Measurements from ENCODE around the gene DGKG. TPM values are rescaled to one million over a fixed set of nuclear protein-coding genes. Genes with fewer than 3 reads are reported as not detected.

The DGKG gene
- total and polyA plus RNA-seq, 2 of the 8 experiments (the other 6 are each of a cell fraction or from before 2014, with no cell fraction given): 0.30 to 0.48 TPM

GRCh38 chr3:186315581-186316354, 46.3 kb downstream of the DGKG start:
- Histone ChIP-seq H3K23ac (ENCODE audit: insufficient read length) (no peak overlapping the region), H3K23me2 (ENCODE audit: low read depth, low read length) (no peaks in the 10 kb centered on the region), H3K56ac (replicated peaks; ENCODE audit: insufficient read length, low read depth, low read length) (no peak overlapping the region), H3K27ac (ENCODE audit: low read depth, low read length) (no peak overlapping the region), H3K4me3 (ENCODE audit: extremely low read depth in 1 of 4, insufficient read depth in 2 of 4, low read depth in 3 of 4, low read length in 4 of 4) (no peak overlapping the region), H2BK12ac (ENCODE audit: low read depth, low read length) (no peak overlapping the region), H2BK15ac (ENCODE audit: low read length) (no peak overlapping the region), H2BK20ac (ENCODE audit: low read length) (no peak overlapping the region), H3K9me3 (ENCODE audit: insufficient read depth in 2 of 2, low read depth in 1 of 2, low read length in 1 of 2) (no peaks in the 10 kb centered on the region), H4K8ac (ENCODE audit: extremely low read depth, insufficient read depth, low read length) (no peak overlapping the region), H2AK5ac (ENCODE audit: low read depth, low read length) (no peak overlapping the region), H3K18ac (ENCODE audit: extremely low read depth, low read length) (no peak overlapping the region), H3K9ac (replicated peaks in 1 of 4; ENCODE audit: extremely low read depth in 1 of 4, low read depth in 3 of 4, low read length in 3 of 4) (no peak overlapping the region), H3K4ac (replicated peaks; ENCODE audit: insufficient read length, low read depth, low read length) (no peak overlapping the region), H2BK5ac (ENCODE audit: low read depth, low read length) (no peak overlapping the region), H4K20me1 (replicated peaks in 1 of 2; ENCODE audit: control insufficient read depth in 1 of 2, insufficient read depth in 2 of 2, low read length in 2 of 2) (no peaks in the 10 kb centered on the region), H2BK120ac (replicated peaks; ENCODE audit: low read depth, low read length) (no peak overlapping the region), H3K79me2 (ENCODE audit: control insufficient read depth in 1 of 2, insufficient read depth in 2 of 2, low read length in 2 of 2) (no peaks in the 10 kb centered on the region), H4K5ac (ENCODE audit: insufficient read length, low read depth, low read length) (no peak overlapping the region), H3K14ac (ENCODE audit: insufficient read length) (no peak overlapping the region), H3K4me2 (ENCODE audit: insufficient read depth in 1 of 2, low read depth in 2 of 2, low read length in 2 of 2) (no peak overlapping the region), H3K27me3 (replicated peaks in 1 of 4; ENCODE audit: control insufficient read depth in 3 of 4, extremely low read depth in 1 of 4, insufficient read depth in 3 of 4, low read length in 3 of 4) (no peaks in the 10 kb centered on the region), H2AFZ (ENCODE audit: low read length) (no peak overlapping the region), H3K79me1 (ENCODE audit: low read depth, low read length) (no peaks in the 10 kb centered on the region), H3K4me1 (replicated peaks in 1 of 4; ENCODE audit: control insufficient read depth in 3 of 4, insufficient read depth in 4 of 4, low read length in 3 of 4) (0 out of 7 replicates have a peak, but pooled peaks cover 0 to 3% (median 0%) of the 10 kb centered on the region in 4 experiments), H4K91ac (replicated peaks; ENCODE audit: insufficient read length, low read length) (no peak overlapping the region), H3K36me3 (ENCODE audit: control insufficient read depth in 2 of 4, insufficient read depth in 4 of 4, low read length in 3 of 4) (no peaks in the 10 kb centered on the region)
- 97% methylated on average over 5 of the region's 5 CpGs; no CpG with 5 or more reads in 1 of the 2 experiments for WGBS, 2 experiments (ENCODE audit: extremely low coverage in 1 of 2, insufficient coverage in 1 of 2, insufficient read length in 1 of 2, insufficient replicate concordance in 2 of 2, low coverage in 1 of 2, low lambda C conversion rate in 2 of 2, missing lambda C conversion rate in 1 of 2)
- ChIA-PET POLR2A (ENCODE audit: partially characterized antibody) (no interaction called here), CTCF (ENCODE audit: partially characterized antibody) (interaction anchor here (0.6 to 1.4 kb wide), 7 partner anchors 60 to 919 kb away, joined by 3 to 6 read pairs (median 3); no protein-coding TSS in a partner anchor)
- DNase-seq (ENCODE audit: low read depth in 1 of 2, low spot score in 2 of 2) (no peak), FAIRE-seq (no peak)
- TF ChIP-seq CBX5 (IDR thresholded peaks at IDR 0.05; ENCODE audit: low read depth, low read length) (no peak), CHD2 (IDR thresholded peaks at IDR 0.05; ENCODE audit: low read length) (no peak), CTBP2 (IDR thresholded peaks at IDR 0.05; ENCODE audit: borderline replicate concordance, insufficient read depth, insufficient read length, low read length) (no peak), GABPA (IDR thresholded peaks at IDR 0.05; ENCODE audit: borderline replicate concordance, insufficient read depth, low read length) (no peak), HDAC2 (IDR thresholded peaks at IDR 0.05; ENCODE audit: borderline replicate concordance in 1 of 2, low read depth in 2 of 2, low read length in 2 of 2) (no peak), TBP (IDR thresholded peaks at IDR 0.05; ENCODE audit: low read depth, low read length) (no peak), HDAC6 (IDR thresholded peaks at IDR 0.05; ENCODE audit: low read depth, low read length) (no peak), SP1 (IDR thresholded peaks at IDR 0.05; ENCODE audit: low read depth, low read length) (no peak), NANOG (IDR thresholded peaks at IDR 0.05; ENCODE audit: insufficient read depth, low read depth, low read length, poor library complexity, severe bottlenecking) (no peak), KDM1A (IDR thresholded peaks at IDR 0.05; ENCODE audit: borderline replicate concordance, low read length) (no peak), SIN3A (conservative IDR thresholded peaks at IDR 0.05 in 1 of 2, IDR thresholded peaks at IDR 0.05 in 1 of 2; ENCODE audit: low read depth in 1 of 2, low read length in 2 of 2) (no peak), YY1 (IDR thresholded peaks at IDR 0.05; ENCODE audit: low read depth, low read length) (no peak)
